GM23338 (cell line): ENCODE results near the gene HTR4. TPM values are rescaled to one million over a fixed set of nuclear protein-coding genes. Genes with fewer than 3 reads are reported as not detected.

ENCODE experiments used
- ATAC-seq: fragments of 200-7000 bp; cut with Tn5 transposase; 3 replicates; pipeline ENCODE4 v1.9.1; 2020
- DNase-seq: peaks from one replicate; pipeline ENCODE4 v3.0.0-alpha.2; 2015; ENCODE audit warnings: low spot score
- H2AFZ ChIP-seq: fragments of 200-600 bp; sonication (generic); 2 replicates; pipeline ENCODE4 v1.8.0; 2016; ENCODE audit warnings: antibody characterized with exemption, mild to moderate bottlenecking, moderate library complexity
- H3F3A ChIP-seq: fragments of 200-600 bp; sonication (generic); replicated peaks from 2 replicates; pipeline ENCODE4 v1.8.0; 2017; ENCODE audit warnings: antibody characterized with exemption, mixed run types, low read depth
- H3K27ac ChIP-seq: fragments of 200-600 bp; sonication (generic); 2 replicates; pipeline ENCODE4 v1.6.1; 2016; ENCODE audit warnings: low read depth
- H3K27me3 ChIP-seq: fragments of 200-600 bp; sonication (generic); 2 replicates; pipeline ENCODE4 v1.8.0; 2016; ENCODE audit warnings: mild to moderate bottlenecking, mixed run types, moderate library complexity; ENCODE audit not compliant: insufficient read depth
- H3K36me3 ChIP-seq: fragments of 200-600 bp; sonication (generic); 2 replicates; pipeline ENCODE4 v1.8.0; 2016; ENCODE audit warnings: mild to moderate bottlenecking; ENCODE audit not compliant: insufficient read depth
- H3K4me1 ChIP-seq: fragments of 200-600 bp; sonication (generic); 2 replicates; pipeline ENCODE4 v1.8.0; 2016; ENCODE audit warnings: mild to moderate bottlenecking, moderate library complexity; ENCODE audit not compliant: insufficient read depth
- H3K4me2 ChIP-seq: fragments of 200-600 bp; sonication (generic); 2 replicates; pipeline ENCODE4 v1.7.1; 2017; ENCODE audit warnings: mixed run types
- H3K4me3 ChIP-seq: fragments of 200-600 bp; sonication (generic); 2 replicates; pipeline ENCODE4 v1.6.1; 2016; ENCODE audit warnings: mixed run types
- H3K79me2 ChIP-seq: fragments of 200-600 bp; sonication (generic); replicated peaks from 2 replicates; pipeline ENCODE4 v1.8.0; 2017; ENCODE audit warnings: mild to moderate bottlenecking; ENCODE audit not compliant: insufficient read depth
- H3K9me2 ChIP-seq: fragments of 200-600 bp; sonication (generic); 2 replicates; pipeline ENCODE4 v1.8.0; 2017; ENCODE audit not compliant: insufficient read depth
- H4K20me1 ChIP-seq: fragments of 200-600 bp; sonication (generic); replicated peaks from 2 replicates; pipeline ENCODE4 v1.8.0; 2017; ENCODE audit warnings: mild to moderate bottlenecking; ENCODE audit not compliant: insufficient read depth
- H3K27ac Mint-ChIP-seq: 2 replicates; pipeline ENCODE4 v1.8.0; 2020; ENCODE audit warnings: inconsistent platforms, mild to moderate bottlenecking, moderate library complexity, mixed read lengths
- H3K27me3 Mint-ChIP-seq: 3 replicates; pipeline ENCODE4 v1.8.0; 2022; ENCODE audit warnings: low read depth, mild to moderate bottlenecking, moderate library complexity, mixed read lengths, inconsistent platforms; ENCODE audit not compliant: insufficient read depth, poor library complexity
- H3K36me3 Mint-ChIP-seq: 3 replicates; pipeline ENCODE4 v1.8.0; 2021; ENCODE audit warnings: low read depth, mild to moderate bottlenecking, inconsistent platforms, moderate library complexity, mixed read lengths
- H3K4me1 Mint-ChIP-seq: 3 replicates; pipeline ENCODE4 v1.8.0; 2020; ENCODE audit warnings: mild to moderate bottlenecking, inconsistent platforms, mixed read lengths
- H3K4me3 Mint-ChIP-seq: 3 replicates; pipeline ENCODE4 v1.8.0; 2021; ENCODE audit warnings: moderate library complexity, mild to moderate bottlenecking, inconsistent platforms, mixed read lengths
- H3K9me3 Mint-ChIP-seq: 3 replicates; pipeline ENCODE4 v1.8.0; 2020; ENCODE audit warnings: moderate library complexity, mild to moderate bottlenecking, inconsistent platforms, mixed read lengths
- CREB1 ChIP-seq: fragments of 250-450 bp; sonication (Bioruptor Pico); IDR thresholded peaks from 2 replicates; pipeline ENCODE4 v1.5.0; 2020; ENCODE audit warnings: low read depth, mild to moderate bottlenecking, moderate library complexity
- EZH2phosphoT487 ChIP-seq: fragments of 200-600 bp; sonication (generic); IDR thresholded peaks from one replicate; pipeline ENCODE4 v1.8.1; 2018; ENCODE audit warnings: antibody characterized with exemption; ENCODE audit not compliant: unreplicated experiment
- JUNB ChIP-seq: IDR thresholded peaks from one replicate; pipeline ENCODE4 v1.6.1; 2016; ENCODE audit warnings: antibody characterized with exemption; ENCODE audit not compliant: unreplicated experiment
- NANOG ChIP-seq: IDR thresholded peaks from 2 replicates; pipeline ENCODE4 v1.6.1; 2016; ENCODE audit warnings: antibody characterized with exemption, borderline replicate concordance
- POLR2AphosphoS5 ChIP-seq: IDR thresholded peaks from 2 replicates; pipeline ENCODE4 v1.6.1; 2016; ENCODE audit warnings: antibody characterized with exemption, low read depth
- STAT1 ChIP-seq: IDR thresholded peaks from one replicate; pipeline ENCODE4 v1.6.1; 2016; ENCODE audit warnings: antibody characterized with exemption; ENCODE audit not compliant: unreplicated experiment
- ZNF114 ChIP-seq: fragments of 250-450 bp; sonication (Bioruptor Pico); IDR thresholded peaks from 2 replicates; pipeline ENCODE4 v1.5.0; 2020; ENCODE audit warnings: mild to moderate bottlenecking, moderate library complexity
- polyA plus RNA-seq: library from polyadenylated mRNA; unstranded; fragments of >200 nt; fragmentation: Nextera tagmentation; extraction: Ambion mirVana; gene quantifications from 2 replicates; pipeline ENCODE4 v1.2.1, GENCODE V29; 2016
- total RNA-seq: library from RNA; depleted of rRNA; stranded (reverse); fragments of >200 nt; shearing (Covaris generic); gene quantifications from 2 replicates; pipeline ENCODE4 v1.2.3, GENCODE V29; 2014
- TF ChIP-seq, protein P1 (sequence below), 2 experiments: fragments of 200-600 bp in 1 of 2; sonication (generic) in 1 of 2; conservative IDR thresholded peaks; 2 replicates each; pipeline versions ENCODE4 v1.5.1 to v1.6.1; 2016 to 2017; ENCODE audit warnings: antibody characterized with exemption in 2 of 2, low read depth in 2 of 2, mild to moderate bottlenecking in 2 of 2, moderate library complexity in 1 of 2
- TF ChIP-seq, protein P2 (sequence below): fragments of 250-450 bp; sonication (Bioruptor Pico); IDR thresholded peaks from 2 replicates; pipeline ENCODE4 v1.5.0; 2020; ENCODE audit warnings: mild to moderate bottlenecking, moderate library complexity
- TF ChIP-seq, protein P3 (sequence below): IDR thresholded peaks from one replicate; pipeline ENCODE4 v1.6.1; 2018; ENCODE audit warnings: antibody characterized with exemption; ENCODE audit not compliant: unreplicated experiment

The HTR4 gene
- total and polyA plus RNA-seq, 2 experiments from 2014 or later, result 0.10 TPM; not detected in 1

DNA sequence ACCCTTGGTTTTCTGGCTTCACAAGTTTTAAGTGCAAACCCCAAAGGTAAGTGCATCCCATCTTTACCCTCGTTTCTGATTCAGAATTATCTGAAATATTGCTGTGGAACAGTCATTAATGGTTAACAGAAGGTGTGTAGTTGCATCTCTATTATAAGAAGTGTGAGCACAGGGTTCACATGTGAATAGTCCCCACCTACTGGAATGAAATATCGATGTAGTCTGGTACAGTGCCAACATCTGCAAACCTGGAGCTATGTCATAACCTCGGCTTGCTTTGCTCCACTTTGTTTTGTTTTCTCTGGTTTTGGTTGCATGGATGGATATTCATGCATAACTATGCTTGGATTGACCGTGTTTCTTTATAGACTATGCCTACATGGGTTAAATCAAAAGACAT, 12.6 kb downstream of the HTR4 start:
- H2AFZ ChIP-seq, result no peak overlapping the region
- no peaks in the 10 kb centered on the region for H3K27me3 ChIP-seq
- H3K27me3 Mint-ChIP-seq, result peaks cover 1% of the 10 kb centered on the region
- no peaks in the 10 kb centered on the region for H4K20me1 ChIP-seq
- H3K4me3 ChIP-seq, result no peak overlapping the region
- 0 out of 2 replicates have a peak, but pooled peaks cover 5% of the 10 kb centered on the region for H3K9me2 ChIP-seq
- H3K79me2 ChIP-seq, result no peaks in the 10 kb centered on the region
- no peaks in the 10 kb centered on the region for H3K4me1 ChIP-seq
- H3F3A ChIP-seq, result no peaks in the 10 kb centered on the region
- H3K27ac Mint-ChIP-seq, result no peak overlapping the region
- TF ChIP-seq, protein P1, sequence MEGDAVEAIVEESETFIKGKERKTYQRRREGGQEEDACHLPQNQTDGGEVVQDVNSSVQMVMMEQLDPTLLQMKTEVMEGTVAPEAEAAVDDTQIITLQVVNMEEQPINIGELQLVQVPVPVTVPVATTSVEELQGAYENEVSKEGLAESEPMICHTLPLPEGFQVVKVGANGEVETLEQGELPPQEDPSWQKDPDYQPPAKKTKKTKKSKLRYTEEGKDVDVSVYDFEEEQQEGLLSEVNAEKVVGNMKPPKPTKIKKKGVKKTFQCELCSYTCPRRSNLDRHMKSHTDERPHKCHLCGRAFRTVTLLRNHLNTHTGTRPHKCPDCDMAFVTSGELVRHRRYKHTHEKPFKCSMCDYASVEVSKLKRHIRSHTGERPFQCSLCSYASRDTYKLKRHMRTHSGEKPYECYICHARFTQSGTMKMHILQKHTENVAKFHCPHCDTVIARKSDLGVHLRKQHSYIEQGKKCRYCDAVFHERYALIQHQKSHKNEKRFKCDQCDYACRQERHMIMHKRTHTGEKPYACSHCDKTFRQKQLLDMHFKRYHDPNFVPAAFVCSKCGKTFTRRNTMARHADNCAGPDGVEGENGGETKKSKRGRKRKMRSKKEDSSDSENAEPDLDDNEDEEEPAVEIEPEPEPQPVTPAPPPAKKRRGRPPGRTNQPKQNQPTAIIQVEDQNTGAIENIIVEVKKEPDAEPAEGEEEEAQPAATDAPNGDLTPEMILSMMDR (conservative IDR thresholded peaks at IDR 0.05; ENCODE audit: low read depth in 2 of 2), result no peak
- no peak for TF ChIP-seq CREB1 (CRISPR knock-in tag)
- TF ChIP-seq POLR2AphosphoS5, result no peak
- no peak for TF ChIP-seq STAT1
- TF ChIP-seq, protein P2, sequence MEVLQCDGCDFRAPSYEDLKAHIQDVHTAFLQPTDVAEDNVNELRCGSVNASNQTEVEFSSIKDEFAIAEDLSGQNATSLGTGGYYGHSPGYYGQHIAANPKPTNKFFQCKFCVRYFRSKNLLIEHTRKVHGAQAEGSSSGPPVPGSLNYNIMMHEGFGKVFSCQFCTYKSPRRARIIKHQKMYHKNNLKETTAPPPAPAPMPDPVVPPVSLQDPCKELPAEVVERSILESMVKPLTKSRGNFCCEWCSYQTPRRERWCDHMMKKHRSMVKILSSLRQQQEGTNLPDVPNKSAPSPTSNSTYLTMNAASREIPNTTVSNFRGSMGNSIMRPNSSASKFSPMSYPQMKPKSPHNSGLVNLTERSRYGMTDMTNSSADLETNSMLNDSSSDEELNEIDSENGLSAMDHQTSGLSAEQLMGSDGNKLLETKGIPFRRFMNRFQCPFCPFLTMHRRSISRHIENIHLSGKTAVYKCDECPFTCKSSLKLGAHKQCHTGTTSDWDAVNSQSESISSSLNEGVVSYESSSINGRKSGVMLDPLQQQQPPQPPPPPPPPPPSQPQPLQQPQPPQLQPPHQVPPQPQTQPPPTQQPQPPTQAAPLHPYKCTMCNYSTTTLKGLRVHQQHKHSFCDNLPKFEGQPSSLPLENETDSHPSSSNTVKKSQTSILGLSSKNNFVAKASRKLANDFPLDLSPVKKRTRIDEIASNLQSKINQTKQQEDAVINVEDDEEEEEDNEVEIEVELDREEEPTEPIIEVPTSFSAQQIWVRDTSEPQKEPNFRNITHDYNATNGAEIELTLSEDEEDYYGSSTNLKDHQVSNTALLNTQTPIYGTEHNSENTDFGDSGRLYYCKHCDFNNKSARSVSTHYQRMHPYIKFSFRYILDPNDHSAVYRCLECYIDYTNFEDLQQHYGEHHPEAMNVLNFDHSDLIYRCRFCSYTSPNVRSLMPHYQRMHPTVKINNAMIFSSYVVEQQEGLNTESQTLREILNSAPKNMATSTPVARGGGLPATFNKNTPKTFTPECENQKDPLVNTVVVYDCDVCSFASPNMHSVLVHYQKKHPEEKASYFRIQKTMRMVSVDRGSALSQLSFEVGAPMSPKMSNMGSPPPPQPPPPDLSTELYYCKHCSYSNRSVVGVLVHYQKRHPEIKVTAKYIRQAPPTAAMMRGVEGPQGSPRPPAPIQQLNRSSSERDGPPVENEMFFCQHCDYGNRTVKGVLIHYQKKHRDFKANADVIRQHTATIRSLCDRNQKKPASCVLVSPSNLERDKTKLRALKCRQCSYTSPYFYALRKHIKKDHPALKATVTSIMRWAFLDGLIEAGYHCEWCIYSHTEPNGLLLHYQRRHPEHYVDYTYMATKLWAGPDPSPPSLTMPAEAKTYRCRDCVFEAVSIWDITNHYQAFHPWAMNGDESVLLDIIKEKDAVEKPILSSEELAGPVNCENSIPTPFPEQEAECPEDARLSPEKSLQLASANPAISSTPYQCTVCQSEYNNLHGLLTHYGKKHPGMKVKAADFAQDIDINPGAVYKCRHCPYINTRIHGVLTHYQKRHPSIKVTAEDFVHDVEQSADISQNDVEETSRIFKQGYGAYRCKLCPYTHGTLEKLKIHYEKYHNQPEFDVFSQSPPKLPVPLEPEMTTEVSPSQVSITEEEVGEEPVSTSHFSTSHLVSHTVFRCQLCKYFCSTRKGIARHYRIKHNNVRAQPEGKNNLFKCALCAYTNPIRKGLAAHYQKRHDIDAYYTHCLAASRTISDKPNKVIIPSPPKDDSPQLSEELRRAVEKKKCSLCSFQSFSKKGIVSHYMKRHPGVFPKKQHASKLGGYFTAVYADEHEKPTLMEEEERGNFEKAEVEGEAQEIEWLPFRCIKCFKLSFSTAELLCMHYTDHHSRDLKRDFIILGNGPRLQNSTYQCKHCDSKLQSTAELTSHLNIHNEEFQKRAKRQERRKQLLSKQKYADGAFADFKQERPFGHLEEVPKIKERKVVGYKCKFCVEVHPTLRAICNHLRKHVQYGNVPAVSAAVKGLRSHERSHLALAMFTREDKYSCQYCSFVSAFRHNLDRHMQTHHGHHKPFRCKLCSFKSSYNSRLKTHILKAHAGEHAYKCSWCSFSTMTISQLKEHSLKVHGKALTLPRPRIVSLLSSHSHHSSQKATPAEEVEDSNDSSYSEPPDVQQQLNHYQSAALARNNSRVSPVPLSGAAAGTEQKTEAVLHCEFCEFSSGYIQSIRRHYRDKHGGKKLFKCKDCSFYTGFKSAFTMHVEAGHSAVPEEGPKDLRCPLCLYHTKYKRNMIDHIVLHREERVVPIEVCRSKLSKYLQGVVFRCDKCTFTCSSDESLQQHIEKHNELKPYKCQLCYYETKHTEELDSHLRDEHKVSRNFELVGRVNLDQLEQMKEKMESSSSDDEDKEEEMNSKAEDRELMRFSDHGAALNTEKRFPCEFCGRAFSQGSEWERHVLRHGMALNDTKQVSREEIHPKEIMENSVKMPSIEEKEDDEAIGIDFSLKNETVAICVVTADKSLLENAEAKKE (CRISPR knock-in tag), result no peak
- TF ChIP-seq, protein P3, sequence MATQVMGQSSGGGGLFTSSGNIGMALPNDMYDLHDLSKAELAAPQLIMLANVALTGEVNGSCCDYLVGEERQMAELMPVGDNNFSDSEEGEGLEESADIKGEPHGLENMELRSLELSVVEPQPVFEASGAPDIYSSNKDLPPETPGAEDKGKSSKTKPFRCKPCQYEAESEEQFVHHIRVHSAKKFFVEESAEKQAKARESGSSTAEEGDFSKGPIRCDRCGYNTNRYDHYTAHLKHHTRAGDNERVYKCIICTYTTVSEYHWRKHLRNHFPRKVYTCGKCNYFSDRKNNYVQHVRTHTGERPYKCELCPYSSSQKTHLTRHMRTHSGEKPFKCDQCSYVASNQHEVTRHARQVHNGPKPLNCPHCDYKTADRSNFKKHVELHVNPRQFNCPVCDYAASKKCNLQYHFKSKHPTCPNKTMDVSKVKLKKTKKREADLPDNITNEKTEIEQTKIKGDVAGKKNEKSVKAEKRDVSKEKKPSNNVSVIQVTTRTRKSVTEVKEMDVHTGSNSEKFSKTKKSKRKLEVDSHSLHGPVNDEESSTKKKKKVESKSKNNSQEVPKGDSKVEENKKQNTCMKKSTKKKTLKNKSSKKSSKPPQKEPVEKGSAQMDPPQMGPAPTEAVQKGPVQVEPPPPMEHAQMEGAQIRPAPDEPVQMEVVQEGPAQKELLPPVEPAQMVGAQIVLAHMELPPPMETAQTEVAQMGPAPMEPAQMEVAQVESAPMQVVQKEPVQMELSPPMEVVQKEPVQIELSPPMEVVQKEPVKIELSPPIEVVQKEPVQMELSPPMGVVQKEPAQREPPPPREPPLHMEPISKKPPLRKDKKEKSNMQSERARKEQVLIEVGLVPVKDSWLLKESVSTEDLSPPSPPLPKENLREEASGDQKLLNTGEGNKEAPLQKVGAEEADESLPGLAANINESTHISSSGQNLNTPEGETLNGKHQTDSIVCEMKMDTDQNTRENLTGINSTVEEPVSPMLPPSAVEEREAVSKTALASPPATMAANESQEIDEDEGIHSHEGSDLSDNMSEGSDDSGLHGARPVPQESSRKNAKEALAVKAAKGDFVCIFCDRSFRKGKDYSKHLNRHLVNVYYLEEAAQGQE, result no peak
- TF ChIP-seq JUNB, result no peak
- no peak for TF ChIP-seq NANOG
- no peak for TF ChIP-seq ZNF114 (CRISPR knock-in tag)
- no peak for TF ChIP-seq EZH2phosphoT487
- H3K4me1 Mint-ChIP-seq, result peaks cover 4% of the 10 kb centered on the region
- H3K27ac ChIP-seq, result no peak overlapping the region
- no peaks in the 10 kb centered on the region for H3K36me3 ChIP-seq
- no peak overlapping the region for H3K4me2 ChIP-seq
- no peak for DNase-seq
- no peak overlapping the region for H3K4me3 Mint-ChIP-seq
- H3K36me3 Mint-ChIP-seq, result no peaks in the 10 kb centered on the region
- H3K9me3 Mint-ChIP-seq, result no peaks in the 10 kb centered on the region
- ATAC-seq, result no peak
